Spleen (tissue), 11 donors: Measurements from ENCODE around the gene ATRIP. TPM values are rescaled to one million over a fixed set of nuclear protein-coding genes. Genes with fewer than 3 reads are reported as not detected.
"Not testable (repeated sequence)": the region's sequence is repeated elsewhere in the genome, so short reads cannot be mapped to it uniquely, and the experiment has no call there.

Experiments used
- DNase-seq: peaks from one replicate; pipeline ENCODE4 v3.0.0-alpha.2; 2020
- H3K27ac ChIP-seq, 8 donors: fragments of 200-600 bp; sonication (generic) in 7 of 8; 1 replicate in 4 of 8; 2 replicates in 4 of 8; pipeline versions ENCODE4 v1.5.0 to v1.8.0; 2016 to 2021; ENCODE audit warnings: inconsistent platforms in 4 of 8, mild to moderate bottlenecking in 4 of 8, moderate library complexity in 1 of 8
- H3K27me3 ChIP-seq, 7 donors: fragments of 200-600 bp; sonication (generic) in 6 of 7; replicated peaks in 1 of 7; 1 replicate in 4 of 7; 2 replicates in 3 of 7; pipeline versions ENCODE4 v1.5.0 to v1.8.0; 2016 to 2021; ENCODE audit warnings: inconsistent platforms in 3 of 7, mild to moderate bottlenecking in 1 of 7
- H3K36me3 ChIP-seq, 6 donors: fragments of 200-600 bp; sonication (generic) in 5 of 6; 1 replicate in 4 of 6; 2 replicates in 2 of 6; pipeline versions ENCODE4 v1.5.0 to v1.8.0; 2016 to 2021; ENCODE audit warnings: inconsistent platforms in 2 of 6
- H3K4me1 ChIP-seq, 6 donors: fragments of 200-600 bp; sonication (generic) in 5 of 6; 1 replicate in 3 of 6; 2 replicates in 3 of 6; pipeline versions ENCODE4 v1.5.0 to v1.8.0; 2016 to 2021; ENCODE audit warnings: inconsistent platforms in 3 of 6
- H3K4me3 ChIP-seq, 8 donors: fragments of 200-600 bp; sonication (generic) in 7 of 8; 1 replicate in 4 of 8; 2 replicates in 4 of 8; pipeline versions ENCODE4 v1.5.0 to v1.8.0; 2016 to 2021; ENCODE audit warnings: inconsistent platforms in 4 of 8, mild to moderate bottlenecking in 4 of 8, moderate library complexity in 2 of 8
- H3K9me3 ChIP-seq, 8 donors: fragments of 200-600 bp; sonication (generic) in 7 of 8; 1 replicate in 4 of 8; 2 replicates in 4 of 8; pipeline versions ENCODE4 v1.5.0 to v1.8.0; 2016 to 2021; ENCODE audit warnings: inconsistent platforms in 4 of 8
- CTCF ChIP-seq, 11 experiments: fragments of 200-600 bp in 7 of 11; fragments of 450-650 bp in 4 of 11; sonication (generic) in 4 of 11; IDR thresholded peaks in 8 of 11; conservative IDR thresholded peaks in 3 of 11; 1 replicate in 7 of 11; 2 replicates in 4 of 11; pipeline versions ENCODE4 v1.4.0 to v1.8.0; 2016 to 2021; ENCODE audit warnings: antibody characterized with exemption in 11 of 11, inconsistent platforms in 4 of 11, mild to moderate bottlenecking in 1 of 11
- POLR2A ChIP-seq, 3 donors: fragments of 450-650 bp; IDR thresholded peaks; one replicate each; pipeline ENCODE4 v1.5.1; 2017; ENCODE audit warnings: antibody characterized with exemption in 3 of 3, mild to moderate bottlenecking in 1 of 3
- POLR2AphosphoS5 ChIP-seq, 3 donors: sonication (generic); formaldehyde crosslinking; IDR thresholded peaks; one replicate each; pipeline ENCODE4 v1.5.1; 2017; ENCODE audit warnings: antibody characterized with exemption in 3 of 3
- WGBS, 5 donors: extraction: QIAGEN DNeasy Blood & Tissue Kit in 3 of 5; methylation state at CpG; one replicate each; pipeline versions ENCODE4 v1.1.5 to v1.1.7; 2013 to 2018; 5-methylcytosine and 5-hydroxymethylcytosine counted together
- intact Hi-C: fragments of 100-400 bp; cut with DNase I; formaldehyde crosslinking; loops from one replicate; pipeline ENCODE4 v1.15.0; 2023; ENCODE audit warnings: low total_unique reads
- polyA plus RNA-seq, 3 donors: library from polyadenylated mRNA; stranded (reverse); fragments of 200-250 nt; gene quantifications; one replicate each; pipeline ENCODE4 v1.2.1, GENCODE V29; 2013
- total RNA-seq, 7 donors: library from RNA; depleted of rRNA in 3 of 7; stranded (reverse); fragments of >200 nt in 3 of 7; fragmentation: NEBNext Ultra II Directional in 4 of 7; extraction: Animal tissue kit (Norgen Biotek cat#: 25700) in 4 of 7; gene quantifications; one replicate each; pipeline versions ENCODE4 v1.1.0 to v1.2.1, GENCODE V29; 2016 to 2021
- donor health status: healthy with polysubstance abuse.
- donor health status: DM: no; HTN: no; CAD: no; lungs with moderate emphysema.
- donor health status: DM: no; HTN: no; CAD: no.
- donor health status: Bipolar disorder and iron deficiency.
- donor health status: healthy.
- donor health status: DM: no; HTN: no; CAD: no.
- donor health status: DM: yes; HTN: yes; CAD: no.

The ATRIP gene
- total and polyA plus RNA-seq, 10 donors, result 5.2 to 10.0 (median 6.8) TPM

DNA sequence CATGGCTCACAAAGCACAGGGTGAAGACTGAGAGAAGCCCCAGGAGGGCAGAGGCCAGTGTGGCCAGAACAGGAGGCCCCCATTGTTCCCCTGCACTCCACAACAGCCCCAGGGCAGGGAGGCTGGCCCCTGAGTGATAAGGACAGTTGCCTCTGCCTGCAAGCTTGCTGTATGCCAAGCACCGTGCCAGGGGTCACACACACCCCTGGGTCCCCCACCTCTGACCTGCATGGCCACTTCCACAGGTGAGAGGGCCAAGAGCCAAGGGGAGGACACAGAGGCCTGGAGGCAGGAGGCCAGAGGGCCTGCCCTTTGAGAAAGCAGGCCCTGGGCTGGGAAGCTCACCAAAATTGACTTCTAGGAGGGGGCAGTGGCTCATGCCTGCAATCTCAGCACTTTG, 23.7 kb downstream of the ATRIP start:
- DNase-seq, result peak; percentile 68
- H3K27ac ChIP-seq, result peak overlapping the region in 7 of 8 donors; percentile 40 to 99 (median 92)
- TF ChIP-seq CTCF (IDR thresholded peaks at IDR 0.05 in 8 of 11, conservative IDR thresholded peaks at IDR 0.05 in 3 of 11) (no peak), POLR2AphosphoS5 (IDR thresholded peaks at IDR 0.05) (peak in 1 of 3 donors; percentile 41)
- intact Hi-C loops, result no loop called here
- 63 to 91% (median 67%) methylated on average over 1 of the region's 1 CpG for WGBS, 5 donors
- no peaks in the 10 kb centered on the region for H3K9me3 ChIP-seq
- peak overlapping the region in 1 of 8 donors; percentile 39 for H3K4me3 ChIP-seq
- H3K36me3 ChIP-seq, result peaks cover 0 to 50% (median 31%) of the 10 kb centered on the region in 6 donors
- H3K4me1 ChIP-seq, result peaks cover 60 to 98% (median 85%) of the 10 kb centered on the region in 6 donors
- no peaks in the 10 kb centered on the region for H3K27me3 ChIP-seq

DNA sequence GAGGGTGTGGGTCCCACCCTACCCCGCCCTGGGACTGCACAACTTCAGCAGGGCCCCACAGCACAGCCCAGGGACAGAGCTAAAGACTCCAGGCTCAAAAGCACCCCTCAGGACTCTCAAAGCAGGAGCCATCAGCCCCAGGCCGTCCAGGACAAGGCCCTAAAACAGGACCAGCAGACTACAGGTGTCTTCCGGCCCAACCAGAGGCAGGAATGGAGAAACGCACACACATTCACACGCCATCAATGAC, 26.1 kb downstream of the ATRIP start:
- peak overlapping the region; percentile 87 to 99 (median 95) for H3K27ac ChIP-seq
- intact Hi-C loops, result no loop called here
- 0 to 1% (median 0%) methylated on average over 5 of the region's 5 CpGs for WGBS, 5 donors
- no peaks in the 10 kb centered on the region for H3K27me3 ChIP-seq
- DNase-seq, result no peak
- peaks cover 49 to 95% (median 78%) of the 10 kb centered on the region in 6 donors for H3K4me1 ChIP-seq
- no peaks in the 10 kb centered on the region for H3K9me3 ChIP-seq
- H3K4me3 ChIP-seq, result peak overlapping the region; percentile 55 to 83 (median 66)
- no peak for TF ChIP-seq POLR2AphosphoS5 (IDR thresholded peaks at IDR 0.05)
- no peak for TF ChIP-seq CTCF (IDR thresholded peaks at IDR 0.05 in 8 of 11, conservative IDR thresholded peaks at IDR 0.05 in 3 of 11)
- no peak for TF ChIP-seq POLR2A (IDR thresholded peaks at IDR 0.05)
- H3K36me3 ChIP-seq, result peaks cover 0 to 63% (median 24%) of the 10 kb centered on the region in 6 donors

DNA sequence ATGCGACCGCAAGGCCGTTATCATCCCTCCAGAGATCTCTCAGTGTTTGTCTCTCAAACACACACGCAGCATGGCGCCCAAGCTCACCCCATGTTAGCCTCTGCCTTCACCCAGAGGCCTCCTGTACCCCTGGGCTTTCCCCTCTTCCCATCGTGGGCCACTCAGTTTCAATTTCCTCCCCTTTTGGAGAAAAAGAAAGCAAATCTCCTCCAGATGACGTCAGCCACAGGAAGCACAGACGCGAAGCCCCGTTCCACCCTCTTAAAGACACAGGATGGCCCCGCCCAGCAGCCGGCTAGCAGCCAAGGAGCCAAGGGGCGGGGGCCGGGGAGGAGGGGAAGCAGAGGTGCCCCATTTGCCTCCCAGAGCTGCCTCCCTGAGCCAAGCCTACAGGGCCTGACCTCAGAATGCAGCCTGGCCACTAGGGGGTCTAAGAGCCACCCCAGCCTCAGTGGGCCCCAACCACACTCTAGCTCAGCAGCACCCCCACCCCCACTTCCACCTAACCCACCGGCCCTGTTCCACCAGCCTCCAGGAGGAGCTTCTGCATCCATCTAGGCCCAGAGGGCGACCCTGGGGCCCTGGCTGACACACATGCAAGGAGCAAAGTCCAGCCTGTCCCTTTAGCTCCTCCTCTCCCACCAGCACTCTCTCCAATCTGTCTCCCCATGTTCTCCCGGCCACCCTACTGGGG, 26.5 kb downstream of the ATRIP start:
- no peaks in the 10 kb centered on the region for H3K27me3 ChIP-seq
- peak; percentile 98 for DNase-seq
- H3K36me3 ChIP-seq, result peaks cover 0 to 63% (median 19%) of the 10 kb centered on the region in 6 donors
- H3K4me3 ChIP-seq, result peak overlapping the region; percentile 55 to 83 (median 66)
- TF ChIP-seq CTCF (IDR thresholded peaks at IDR 0.05 in 8 of 11, conservative IDR thresholded peaks at IDR 0.05 in 3 of 11) (peak; percentile 38 to 71 (median 55)), POLR2AphosphoS5 (IDR thresholded peaks at IDR 0.05) (peak; percentile 92 to 96 (median 95)), POLR2A (IDR thresholded peaks at IDR 0.05) (peak in 1 of 3 donors; percentile 85)
- peaks cover 47 to 95% (median 78%) of the 10 kb centered on the region in 6 donors for H3K4me1 ChIP-seq
- intact Hi-C loops, result no loop called here
- 6 to 8% (median 6%) methylated on average over 16 to 17 of the region's 17 CpGs for WGBS, 5 donors
- H3K9me3 ChIP-seq, result no peaks in the 10 kb centered on the region
- H3K27ac ChIP-seq, result peak overlapping the region; percentile 87 to 99 (median 95)

GRCh38 chr3:48473617-48473952, 27.0 kb downstream of the ATRIP start:
- H3K4me3 ChIP-seq, result peak overlapping the region in 1 of 8 donors; percentile 83
- peak overlapping the region; percentile 87 to 99 (median 95) for H3K27ac ChIP-seq
- WGBS, 5 donors, result 84 to 91% (median 86%) methylated on average over 5 of the region's 5 CpGs
- no peaks in the 10 kb centered on the region for H3K27me3 ChIP-seq
- intact Hi-C loops, result no loop called here
- H3K36me3 ChIP-seq, result peaks cover 0 to 63% (median 14%) of the 10 kb centered on the region in 6 donors
- TF ChIP-seq CTCF (IDR thresholded peaks at IDR 0.05 in 8 of 11, conservative IDR thresholded peaks at IDR 0.05 in 3 of 11) (no peak), POLR2A (IDR thresholded peaks at IDR 0.05) (no peak), POLR2AphosphoS5 (IDR thresholded peaks at IDR 0.05) (no peak)
- H3K4me1 ChIP-seq, result peaks cover 46 to 95% (median 78%) of the 10 kb centered on the region in 6 donors
- no peaks in the 10 kb centered on the region for H3K9me3 ChIP-seq
- no peak for DNase-seq

GRCh38 chr3:48474031-48474430, 27.5 kb downstream of the ATRIP start:
- intact Hi-C loops, H3K27me3 ChIP-seq, H3K9me3 ChIP-seq, H3K4me3 ChIP-seq: not testable (repeated sequence)
- peaks cover 0 to 63% (median 10%) of the 10 kb centered on the region in 6 donors for H3K36me3 ChIP-seq
- WGBS, 5 donors, result 91 to 95% (median 93%) methylated on average over 4 of the region's 4 CpGs
- peaks cover 42 to 95% (median 77%) of the 10 kb centered on the region in 6 donors for H3K4me1 ChIP-seq
- peak; percentile 12 for DNase-seq
- H3K27ac ChIP-seq, result peak overlapping the region; percentile 87 to 99 (median 95)
